HepG2 (cell line): Measurements from ENCODE around the gene SPTSSA. TPM values are rescaled to one million over a fixed set of nuclear protein-coding genes. Genes with fewer than 3 reads are reported as not detected.
A peak's percentile ranks its signal among the peaks of the same experiment; 100 is the strongest.

Source experiments
- ATAC-seq: fragments of 200-7000 bp; cut with Tn5 transposase; 3 replicates; pipeline ENCODE4 v1.9.1; 2020; ENCODE audit warnings: mild to moderate bottlenecking, moderate library complexity
- BruUV-seq: library from RNA; stranded (reverse); fragments of 400-500 nt; replicated peaks from 2 replicates; lab custom pipeline; 2021; lab: Mats Ljungman, UMichigan
- CTCF ChIA-PET: fragments of 300-600 bp; formaldehyde crosslinking; extraction: SDS; loops from one replicate; lab custom pipeline; 2021; ENCODE audit warnings: low total read pairs, inconsistent platforms, low intra/inter-chr PET ratio; lab: Yijun Ruan, JAX
- POLR2A ChIA-PET: fragments of 350-600 bp; sonication (Branson Sonifier 250); formaldehyde crosslinking; loops from one replicate; lab custom pipeline; 2020; ENCODE audit warnings: antibody characterized with exemption, inconsistent platforms; lab: Yijun Ruan, JAX
- DNase-seq: peaks from one replicate; pipeline ENCODE4 v3.0.0-alpha.2; 2015; ENCODE audit warnings: low spot score
- FAIRE-seq: peaks from 3 replicates; lab custom pipeline; 2011; peaks lifted over from hg19 to GRCh38; lab: Jason Lieb, UNC
- H2AFZ ChIP-seq: one replicate; pipeline ENCODE4 v1.6.1; 2011; ENCODE audit warnings: low read length, inconsistent platforms
- H3K27ac ChIP-seq: fragments of 300-600 bp; 3 replicates; pipeline ENCODE4 v1.8.0; 2011; ENCODE audit warnings: mixed run types, mild to moderate bottlenecking, mixed read lengths, low read length, inconsistent platforms; ENCODE audit not compliant: insufficient read depth; ENCODE audit errors: extremely low read length
- H3K27me3 ChIP-seq, 2 experiments: fragments of 200-600 bp in 1 of 2; 2 replicates in 1 of 2; 3 replicates in 1 of 2; pipeline versions ENCODE4 v1.6.0 to v1.8.0; 2011; ENCODE audit warnings: low read length in 2 of 2, mild to moderate bottlenecking in 2 of 2, moderate library complexity in 2 of 2, inconsistent platforms in 1 of 2; ENCODE audit not compliant: insufficient read depth in 2 of 2, control insufficient read depth in 1 of 2
- H3K36me3 ChIP-seq, 2 experiments: fragments of 200-600 bp in 1 of 2; replicated peaks in 1 of 2; 2 replicates in 1 of 2; 3 replicates in 1 of 2; pipeline versions ENCODE4 v1.5.1 to v1.8.0; 2011; ENCODE audit warnings: low read length in 2 of 2, inconsistent platforms in 1 of 2; ENCODE audit not compliant: insufficient read depth in 2 of 2, control insufficient read depth in 1 of 2
- H3K4me1 ChIP-seq: 2 replicates; pipeline ENCODE4 v1.5.1; 2012; ENCODE audit warnings: low read length, inconsistent platforms; ENCODE audit not compliant: insufficient read depth
- H3K4me2 ChIP-seq: 2 replicates; pipeline ENCODE4 v1.6.0; 2011; ENCODE audit warnings: low read depth, low read length, inconsistent platforms
- H3K4me3 ChIP-seq, 3 experiments: fragments of 200-600 bp in 1 of 3; sonication (generic), shearing (Covaris generic) in 1 of 3; replicated peaks in 1 of 3; 2 replicates each; pipeline ENCODE4 v1.5.1; 2011 to 2016; ENCODE audit warnings: low read length in 3 of 3, inconsistent platforms in 2 of 3, low read depth in 2 of 3, mild to moderate bottlenecking in 2 of 3, control low read depth in 1 of 3, mixed read lengths in 1 of 3; ENCODE audit not compliant: insufficient read depth in 1 of 3
- H3K79me2 ChIP-seq: one replicate; pipeline ENCODE4 v1.6.1; 2011; ENCODE audit warnings: low read length, inconsistent platforms; ENCODE audit not compliant: insufficient read depth
- H3K9ac ChIP-seq: 2 replicates; pipeline ENCODE4 v1.6.0; 2011; ENCODE audit warnings: mild to moderate bottlenecking, low read depth, low read length, inconsistent platforms; ENCODE audit not compliant: insufficient read depth
- H3K9me3 ChIP-seq: 2 replicates; pipeline ENCODE4 v1.5.1; 2012; ENCODE audit warnings: mild to moderate bottlenecking, low read length
- H4K20me1 ChIP-seq: 2 replicates; pipeline ENCODE4 v1.6.0; 2011; ENCODE audit warnings: inconsistent platforms, mild to moderate bottlenecking, low read length, moderate library complexity; ENCODE audit not compliant: insufficient read depth
- KMT2B ChIP-seq: IDR thresholded peaks from 2 replicates; pipeline ENCODE4 v1.6.1; 2016; ENCODE audit warnings: missing genetic modification reagents, missing compliant biosample characterization
- NR2C2 ChIP-seq: sonication (generic); formaldehyde crosslinking; IDR thresholded peaks from 2 replicates; pipeline ENCODE4 v1.4.0; 2020; ENCODE audit warnings: missing genetic modification reagents, mild to moderate bottlenecking, moderate library complexity, borderline replicate concordance
- NR2F6 ChIP-seq, 2 experiments: IDR thresholded peaks; 2 replicates each; pipeline ENCODE4 v1.6.1; 2016; ENCODE audit warnings: antibody characterized with exemption in 1 of 2, mild to moderate bottlenecking in 1 of 2
- RARA ChIP-seq: IDR thresholded peaks from 2 replicates; pipeline ENCODE4 v1.6.1; 2016; ENCODE audit warnings: missing genetic modification reagents, missing compliant biosample characterization
- SKIL ChIP-seq: sonication (generic); formaldehyde crosslinking; IDR thresholded peaks from 2 replicates; pipeline ENCODE4 v1.8.0; 2022; ENCODE audit warnings: missing genetic modification reagents, mild to moderate bottlenecking, moderate library complexity, borderline replicate concordance
- U2AF2 ChIP-seq: fragments of 200-400 bp; formaldehyde crosslinking; IDR thresholded peaks from 2 replicates; pipeline ENCODE4 v1.6.1; 2017; ENCODE audit warnings: low read depth, mild to moderate bottlenecking, low read length
- ZBED4 ChIP-seq: sonication (generic); formaldehyde crosslinking; IDR thresholded peaks from 2 replicates; pipeline ENCODE4 v1.4.0; 2020; ENCODE audit warnings: missing genetic modification reagents, borderline replicate concordance
- ZNF460 ChIP-seq: sonication (generic); formaldehyde crosslinking; IDR thresholded peaks from 2 replicates; pipeline ENCODE4 v1.5.1; 2020; ENCODE audit warnings: missing genetic modification reagents, mild to moderate bottlenecking, borderline replicate concordance
- ZNF501 ChIP-seq: sonication (generic); formaldehyde crosslinking; IDR thresholded peaks from 2 replicates; pipeline ENCODE4 v1.5.1; 2020; ENCODE audit warnings: mild to moderate bottlenecking, moderate library complexity, missing genetic modification reagents
- ZNF646 ChIP-seq: sonication (generic); formaldehyde crosslinking; IDR thresholded peaks from 2 replicates; pipeline ENCODE4 v1.9.0; 2021; ENCODE audit warnings: mild to moderate bottlenecking, missing genetic modification reagents
- ZNF777 ChIP-seq: sonication (generic); formaldehyde crosslinking; IDR thresholded peaks from 2 replicates; pipeline ENCODE4 v1.4.0; 2020; ENCODE audit warnings: missing genetic modification reagents
- WGBS: methylation state at CpG from one replicate; pipeline ENCODE4 v1.1.6; 2017; ENCODE audit warnings: low lambda C conversion rate; 5-methylcytosine and 5-hydroxymethylcytosine counted together
- in situ Hi-C: cut with HindIII; loops from 2 replicates; pipeline ENCODE4 v1.10.0; 2017; ENCODE audit warnings: low pct_unique_long_range_greater_than_20kb; ENCODE audit not compliant: extremely low pct_ligation_motif_present
- intact Hi-C: fragments of 100-400 bp; cut with micrococcal nuclease; formaldehyde crosslinking; loops from one replicate; pipeline ENCODE4 v1.10.0; 2022; ENCODE audit not compliant: unreplicated experiment
- polyA plus RNA-seq, 8 experiments: library from polyadenylated mRNA; depleted of rRNA in 3 of 8; stranded (reverse) in 7 of 8; unstranded in 1 of 8; fragments of >200 nt; fragmentation: Illumina TruSeq in 4 of 8; extraction: Trizol in 4 of 8; gene quantifications; 2 replicates each; pipeline versions ENCODE4 v1.2.1 to v1.2.3, GENCODE V29; 2011 to 2016; ENCODE audit warnings: low read depth in 4 of 8, missing spikeins in 1 of 8, mixed read lengths in 1 of 8; ENCODE audit not compliant: insufficient read depth in 1 of 8
- total RNA-seq, 5 experiments: library from RNA; depleted of rRNA; stranded (reverse); fragments of >200 nt; fragmentation: Illumina TruSeq; extraction: Trizol; gene quantifications; 2 replicates each; pipeline ENCODE4 v1.2.3, GENCODE V29; 2016; ENCODE audit warnings: low read depth in 1 of 5

Gene SPTSSA
- total and polyA plus RNA-seq, 2 of the 13 experiments (the other 11 are each of a cell fraction or from before 2014, with no cell fraction given) = 19.1 to 86.1 TPM

GRCh38 chr14:34479694-34480093, 17.7 kb upstream of the SPTSSA start:
- DNase-seq (no peak), FAIRE-seq (no peak), ATAC-seq (no peak)
- Histone ChIP-seq H3K27ac (no peak overlapping the region), H3K4me2 (no peak overlapping the region), H3K9me3 (no peaks in the 10 kb centered on the region), H4K20me1 (no peaks in the 10 kb centered on the region), H3K4me1 (0 out of 2 replicates have a peak, but pooled peaks cover 6% of the 10 kb centered on the region), H3K9ac (no peak overlapping the region), H3K4me3 (no peak overlapping the region), H3K79me2 (no peaks in the 10 kb centered on the region), H2AFZ (no peak overlapping the region), H3K27me3 (no peaks in the 10 kb centered on the region), H3K36me3 (no peaks in the 10 kb centered on the region)
- POLR2A ChIA-PET = interaction anchor here (0.7 kb wide), 1 partner anchor 242 kb away, joined by 3 read pairs; no protein-coding TSS in a partner anchor
- intact Hi-C loops = loop anchor here (10.0 kb wide), 1 partner anchor 1105 kb away; no protein-coding TSS in a partner anchor
- in situ Hi-C loops = no loop called here
- 13% methylated on average over 4 of the region's 4 CpGs for WGBS
- no TSS peak for BruUV-seq
- CTCF ChIA-PET = no interaction called here
- TF ChIP-seq ZNF460 (CRISPR knock-in tag) (0 out of 2 replicates have a peak, but pooled peaks have one; percentile 19), ZNF646 (CRISPR knock-in tag) (peak; percentile 62; the same call in 1 of the 2 replicates), ZNF777 (no peak), NR2C2 (CRISPR knock-in tag) (0 out of 2 replicates have a peak, but pooled peaks have one; percentile 22), ZBED4 (no peak), ZNF501 (CRISPR knock-in tag) (no peak), NR2F6 (IDR thresholded peaks at IDR 0.05) (0 out of 2 replicates have a peak, but pooled peaks have one; percentile 10), NR2F6 (CRISPR knock-in tag; IDR thresholded peaks at IDR 0.05) (0 out of 2 replicates have a peak, but pooled peaks have one; percentile 16), U2AF2 (no peak), SKIL (no peak), RARA (CRISPR knock-in tag) (peak; percentile 61), KMT2B (no peak)
